Forelimb muscle (tissue), 1 donor: ENCODE results near the gene SMARCA2. TPM values are rescaled to one million over a fixed set of nuclear protein-coding genes. Genes with fewer than 3 reads are reported as not detected.

Experiments used
- DNase-seq: peaks from one replicate; pipeline ENCODE4 v3.0.0-alpha.2; 2013; ENCODE audit warnings: low read depth
- polyA plus RNA-seq: library from polyadenylated mRNA; unstranded; fragments of 120-200 nt; gene quantifications from one replicate; pipeline ENCODE4 v1.2.1, GENCODE V29; 2013; ENCODE audit not compliant: insufficient read length

The SMARCA2 gene
- polyA plus RNA-seq, 1 donor, result 75.9 TPM

DNA sequence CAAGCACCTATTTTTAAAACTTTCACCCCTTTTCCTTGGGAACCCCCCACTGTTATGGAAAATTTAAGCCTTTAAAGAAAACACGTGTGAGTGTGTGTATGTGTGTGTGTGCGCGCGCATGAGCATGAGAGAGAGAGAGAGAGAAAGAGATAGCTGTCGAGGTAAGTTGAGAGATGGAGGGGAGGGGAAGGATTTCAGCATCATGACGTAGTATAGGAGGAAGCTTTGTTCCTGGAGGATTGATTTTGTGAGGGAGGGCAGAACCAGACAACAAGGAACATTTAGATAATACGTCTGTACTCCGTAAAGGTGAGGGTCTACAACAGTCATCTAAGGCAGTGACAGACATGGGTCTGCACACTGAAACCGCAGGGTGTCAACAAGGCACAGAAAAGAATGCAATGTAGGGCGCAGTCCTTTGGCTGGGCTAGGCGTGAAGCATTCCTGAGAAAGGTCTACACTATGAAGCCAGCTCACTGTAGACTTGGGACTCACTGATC is 227.7 kb downstream of the SMARCA2 start:
- no peak for DNase-seq
